ENCODE results near the gene DNAJC17. TPM values are rescaled to one million over a fixed set of nuclear protein-coding genes. Genes with fewer than 3 reads are reported as not detected.

The DNAJC17 gene
- total RNA-seq, 1 experiment from 2014 or later, result 36.1 TPM

DNA sequence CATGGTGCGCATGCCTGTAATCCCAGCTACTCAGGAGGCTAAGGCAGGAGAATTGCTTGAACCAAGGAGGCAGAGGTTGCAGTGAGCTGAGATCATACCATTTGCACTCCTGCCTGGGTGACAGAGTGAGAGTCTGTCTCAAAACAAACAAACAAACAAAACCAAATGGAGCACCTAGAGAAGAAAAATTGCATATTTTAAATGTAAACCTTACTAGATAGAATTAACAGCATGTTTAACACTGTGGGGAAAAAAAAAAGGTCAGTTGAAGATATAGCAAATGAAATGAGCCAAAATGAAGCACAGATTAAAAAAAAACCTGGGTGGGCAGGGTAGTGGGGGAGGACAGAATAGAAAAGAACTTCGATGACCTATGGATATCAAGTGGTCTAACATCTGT is 13.9 kb upstream of the DNAJC17 start:
- Histone ChIP-seq H3K9me2 (ENCODE audit: insufficient read depth) (no peaks in the 10 kb centered on the region), H3K27me3 (ENCODE audit: insufficient read depth, low read length) (no peaks in the 10 kb centered on the region), H3K27ac (ENCODE audit: low read depth, low read length) (no peak overlapping the region), H3K4me1 (ENCODE audit: control insufficient read depth in 1 of 2, insufficient read depth in 2 of 2, low read length in 2 of 2) (peaks cover 11% of the 10 kb centered on the region in 2 experiments), H3K4me2 (ENCODE audit: low read length) (no peak overlapping the region), H3K9me3 (ENCODE audit: control insufficient read depth in 1 of 2, insufficient read depth in 1 of 2, low read depth in 1 of 2, low read length in 2 of 2) (no peaks in the 10 kb centered on the region), H4K20me1 (ENCODE audit: insufficient read depth) (no peaks in the 10 kb centered on the region), H2AFZ (ENCODE audit: low read depth, low read length, poor library complexity, severe bottlenecking) (no peak overlapping the region), H3K9ac (ENCODE audit: low read length) (no peak overlapping the region), H3K36me3 (ENCODE audit: control insufficient read depth in 1 of 2, insufficient read depth in 2 of 2, low read length in 2 of 2) (no peaks in the 10 kb centered on the region), H3K4me3 (replicated peaks in 1 of 2; ENCODE audit: low read depth in 1 of 2, low read length in 2 of 2) (no peak overlapping the region), H3K79me2 (ENCODE audit: insufficient read depth, low read length) (no peaks in the 10 kb centered on the region)
- no peak for TF ChIP-seq POLR2A (IDR thresholded peaks at IDR 0.05; ENCODE audit: borderline replicate concordance, extremely low read depth, insufficient read depth, insufficient read length)
- no peak for TF ChIP-seq SP1 (IDR thresholded peaks at IDR 0.05; ENCODE audit: low read depth)
- TF ChIP-seq, protein P1, sequence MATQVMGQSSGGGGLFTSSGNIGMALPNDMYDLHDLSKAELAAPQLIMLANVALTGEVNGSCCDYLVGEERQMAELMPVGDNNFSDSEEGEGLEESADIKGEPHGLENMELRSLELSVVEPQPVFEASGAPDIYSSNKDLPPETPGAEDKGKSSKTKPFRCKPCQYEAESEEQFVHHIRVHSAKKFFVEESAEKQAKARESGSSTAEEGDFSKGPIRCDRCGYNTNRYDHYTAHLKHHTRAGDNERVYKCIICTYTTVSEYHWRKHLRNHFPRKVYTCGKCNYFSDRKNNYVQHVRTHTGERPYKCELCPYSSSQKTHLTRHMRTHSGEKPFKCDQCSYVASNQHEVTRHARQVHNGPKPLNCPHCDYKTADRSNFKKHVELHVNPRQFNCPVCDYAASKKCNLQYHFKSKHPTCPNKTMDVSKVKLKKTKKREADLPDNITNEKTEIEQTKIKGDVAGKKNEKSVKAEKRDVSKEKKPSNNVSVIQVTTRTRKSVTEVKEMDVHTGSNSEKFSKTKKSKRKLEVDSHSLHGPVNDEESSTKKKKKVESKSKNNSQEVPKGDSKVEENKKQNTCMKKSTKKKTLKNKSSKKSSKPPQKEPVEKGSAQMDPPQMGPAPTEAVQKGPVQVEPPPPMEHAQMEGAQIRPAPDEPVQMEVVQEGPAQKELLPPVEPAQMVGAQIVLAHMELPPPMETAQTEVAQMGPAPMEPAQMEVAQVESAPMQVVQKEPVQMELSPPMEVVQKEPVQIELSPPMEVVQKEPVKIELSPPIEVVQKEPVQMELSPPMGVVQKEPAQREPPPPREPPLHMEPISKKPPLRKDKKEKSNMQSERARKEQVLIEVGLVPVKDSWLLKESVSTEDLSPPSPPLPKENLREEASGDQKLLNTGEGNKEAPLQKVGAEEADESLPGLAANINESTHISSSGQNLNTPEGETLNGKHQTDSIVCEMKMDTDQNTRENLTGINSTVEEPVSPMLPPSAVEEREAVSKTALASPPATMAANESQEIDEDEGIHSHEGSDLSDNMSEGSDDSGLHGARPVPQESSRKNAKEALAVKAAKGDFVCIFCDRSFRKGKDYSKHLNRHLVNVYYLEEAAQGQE (IDR thresholded peaks at IDR 0.05; ENCODE audit: low read depth), result no peak
- TF ChIP-seq CEBPB (IDR thresholded peaks at IDR 0.05; ENCODE audit: low read depth), result no peak
- TF ChIP-seq EZH2 (IDR thresholded peaks at IDR 0.05), result no peak
- TF ChIP-seq CBX3 (IDR thresholded peaks at IDR 0.05; ENCODE audit: low read depth), result no peak
- TF ChIP-seq EGR1 (IDR thresholded peaks at IDR 0.05; ENCODE audit: low read depth), result no peak
- no peak for TF ChIP-seq JUND (IDR thresholded peaks at IDR 0.05)
- TF ChIP-seq RAD21 (IDR thresholded peaks at IDR 0.05; ENCODE audit: low read depth), result no peak
- TF ChIP-seq SIN3A (IDR thresholded peaks at IDR 0.05; ENCODE audit: low read depth), result no peak
- TF ChIP-seq SRF (IDR thresholded peaks at IDR 0.05; ENCODE audit: low read depth), result no peak
- no peak for TF ChIP-seq ELF1 (IDR thresholded peaks at IDR 0.05; ENCODE audit: borderline replicate concordance, low read depth)
- TF ChIP-seq, protein P2, sequence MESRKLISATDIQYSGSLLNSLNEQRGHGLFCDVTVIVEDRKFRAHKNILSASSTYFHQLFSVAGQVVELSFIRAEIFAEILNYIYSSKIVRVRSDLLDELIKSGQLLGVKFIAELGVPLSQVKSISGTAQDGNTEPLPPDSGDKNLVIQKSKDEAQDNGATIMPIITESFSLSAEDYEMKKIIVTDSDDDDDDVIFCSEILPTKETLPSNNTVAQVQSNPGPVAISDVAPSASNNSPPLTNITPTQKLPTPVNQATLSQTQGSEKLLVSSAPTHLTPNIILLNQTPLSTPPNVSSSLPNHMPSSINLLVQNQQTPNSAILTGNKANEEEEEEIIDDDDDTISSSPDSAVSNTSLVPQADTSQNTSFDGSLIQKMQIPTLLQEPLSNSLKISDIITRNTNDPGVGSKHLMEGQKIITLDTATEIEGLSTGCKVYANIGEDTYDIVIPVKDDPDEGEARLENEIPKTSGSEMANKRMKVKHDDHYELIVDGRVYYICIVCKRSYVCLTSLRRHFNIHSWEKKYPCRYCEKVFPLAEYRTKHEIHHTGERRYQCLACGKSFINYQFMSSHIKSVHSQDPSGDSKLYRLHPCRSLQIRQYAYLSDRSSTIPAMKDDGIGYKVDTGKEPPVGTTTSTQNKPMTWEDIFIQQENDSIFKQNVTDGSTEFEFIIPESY (IDR thresholded peaks at IDR 0.05; ENCODE audit: extremely low read depth, insufficient replicate concordance, low read length), result no peak
- TF ChIP-seq POLR2AphosphoS5 (IDR thresholded peaks at IDR 0.05; ENCODE audit: low read depth, low read length), result no peak
- no peak for TF ChIP-seq FOSL1 (IDR thresholded peaks at IDR 0.05; ENCODE audit: low read depth)
- TF ChIP-seq, protein P3, sequence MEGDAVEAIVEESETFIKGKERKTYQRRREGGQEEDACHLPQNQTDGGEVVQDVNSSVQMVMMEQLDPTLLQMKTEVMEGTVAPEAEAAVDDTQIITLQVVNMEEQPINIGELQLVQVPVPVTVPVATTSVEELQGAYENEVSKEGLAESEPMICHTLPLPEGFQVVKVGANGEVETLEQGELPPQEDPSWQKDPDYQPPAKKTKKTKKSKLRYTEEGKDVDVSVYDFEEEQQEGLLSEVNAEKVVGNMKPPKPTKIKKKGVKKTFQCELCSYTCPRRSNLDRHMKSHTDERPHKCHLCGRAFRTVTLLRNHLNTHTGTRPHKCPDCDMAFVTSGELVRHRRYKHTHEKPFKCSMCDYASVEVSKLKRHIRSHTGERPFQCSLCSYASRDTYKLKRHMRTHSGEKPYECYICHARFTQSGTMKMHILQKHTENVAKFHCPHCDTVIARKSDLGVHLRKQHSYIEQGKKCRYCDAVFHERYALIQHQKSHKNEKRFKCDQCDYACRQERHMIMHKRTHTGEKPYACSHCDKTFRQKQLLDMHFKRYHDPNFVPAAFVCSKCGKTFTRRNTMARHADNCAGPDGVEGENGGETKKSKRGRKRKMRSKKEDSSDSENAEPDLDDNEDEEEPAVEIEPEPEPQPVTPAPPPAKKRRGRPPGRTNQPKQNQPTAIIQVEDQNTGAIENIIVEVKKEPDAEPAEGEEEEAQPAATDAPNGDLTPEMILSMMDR (IDR thresholded peaks at IDR 0.05 in 2 of 3, conservative IDR thresholded peaks at IDR 0.05 in 1 of 3; ENCODE audit: borderline replicate concordance in 1 of 3, insufficient read depth in 1 of 3, low read depth in 2 of 3, low read length in 2 of 3), result no peak
- TF ChIP-seq EZH2phosphoT487 (IDR thresholded peaks at IDR 0.05; ENCODE audit: borderline replicate concordance), result no peak
- no peak for TF ChIP-seq ZNF274 (IDR thresholded peaks at IDR 0.05; ENCODE audit: low read depth, low read length)
- TF ChIP-seq, protein P4, sequence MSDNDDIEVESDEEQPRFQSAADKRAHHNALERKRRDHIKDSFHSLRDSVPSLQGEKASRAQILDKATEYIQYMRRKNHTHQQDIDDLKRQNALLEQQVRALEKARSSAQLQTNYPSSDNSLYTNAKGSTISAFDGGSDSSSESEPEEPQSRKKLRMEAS (IDR thresholded peaks at IDR 0.05), result no peak
- TF ChIP-seq ZFX (IDR thresholded peaks at IDR 0.05), result no peak
- RAD21 ChIA-PET (ENCODE audit: low non-redundant PET in 1 of 2, low total read pairs in 2 of 2, uncharacterized antibody in 2 of 2, unreplicated experiment in 2 of 2), result no interaction called here
- POLR2A ChIA-PET, result no interaction called here
- no TSS peak for BruUV-seq (replicated peaks)
- intact Hi-C loops (cut with micrococcal nuclease), result no loop called here
- CTCF ChIA-PET, result no interaction called here
- ATAC-seq (no peak), DNase-seq (ENCODE audit: low read depth, low spot score) (no peak)

Data from HCT116 (cell line).